H1 (cell line): ENCODE results near the gene TCF7L1. TPM values are rescaled to one million over a fixed set of nuclear protein-coding genes. Genes with fewer than 3 reads are reported as not detected.

Experiments used
- CTCF ChIA-PET: fragments of 300-600 bp; sonication (Branson Sonifier 250); formaldehyde crosslinking; loops from one replicate; lab custom pipeline; 2021; ENCODE audit not compliant: partially characterized antibody; lab: Charles Lee
- POLR2A ChIA-PET: fragments of 300-600 bp; sonication (Branson Sonifier 250); formaldehyde crosslinking; loops from one replicate; lab custom pipeline; 2021; ENCODE audit warnings: inconsistent platforms; ENCODE audit not compliant: partially characterized antibody; lab: Charles Lee
- DNase-seq, 2 experiments: peaks; one replicate each; pipeline versions ENCODE4 v3.0.0 to v3.0.0-alpha.2; 2010 to 2022; ENCODE audit warnings: low spot score in 2 of 2, low read depth in 1 of 2, mixed read lengths in 1 of 2
- FAIRE-seq: peaks from 2 replicates; lab custom pipeline; 2011; peaks lifted over from hg19 to GRCh38; lab: Jason Lieb, UNC
- H2AFZ ChIP-seq: 2 replicates; pipeline ENCODE4 v1.8.1; 2012; ENCODE audit warnings: low read length, inconsistent platforms
- H2AK5ac ChIP-seq: 2 replicates; pipeline ENCODE4 v1.6.1; 2013; ENCODE audit warnings: low read depth, low read length
- H2BK120ac ChIP-seq: replicated peaks from 2 replicates; pipeline ENCODE3; 2013; ENCODE audit warnings: low read depth, low read length, inconsistent platforms
- H2BK12ac ChIP-seq: 2 replicates; pipeline ENCODE4 v1.6.1; 2013; ENCODE audit warnings: low read depth, low read length
- H2BK15ac ChIP-seq: 2 replicates; pipeline ENCODE4 v1.6.1; 2013; ENCODE audit warnings: low read length
- H2BK20ac ChIP-seq: 2 replicates; pipeline ENCODE4 v1.6.1; 2013; ENCODE audit warnings: low read length
- H2BK5ac ChIP-seq: 2 replicates; pipeline ENCODE4 v1.6.1; 2013; ENCODE audit warnings: low read depth, low read length
- H3K14ac ChIP-seq: 2 replicates; pipeline ENCODE4 v1.6.1; 2013; ENCODE audit warnings: inconsistent platforms; ENCODE audit not compliant: insufficient read length
- H3K18ac ChIP-seq: 2 replicates; pipeline ENCODE4 v1.6.1; 2013; ENCODE audit warnings: low read length; ENCODE audit errors: extremely low read depth
- H3K23ac ChIP-seq: 2 replicates; pipeline ENCODE4 v1.6.1; 2013; ENCODE audit warnings: inconsistent platforms; ENCODE audit not compliant: insufficient read length
- H3K23me2 ChIP-seq: 2 replicates; pipeline ENCODE4 v1.6.1; 2013; ENCODE audit warnings: low read depth, low read length
- H3K27ac ChIP-seq: 2 replicates; pipeline ENCODE4 v1.6.1; 2011; ENCODE audit warnings: low read depth, low read length, inconsistent platforms
- H3K27me3 ChIP-seq, 4 experiments: replicated peaks in 1 of 4; 1 replicate in 1 of 4; 2 replicates in 3 of 4; pipeline versions ENCODE4 v1.6.1 to v1.8.1; 2011 to 2013; ENCODE audit warnings: low read length in 3 of 4, mild to moderate bottlenecking in 3 of 4, inconsistent platforms in 2 of 4, mixed read lengths in 2 of 4, moderate library complexity in 1 of 4; ENCODE audit not compliant: control insufficient read depth in 3 of 4, insufficient read depth in 3 of 4; ENCODE audit errors: extremely low read depth in 1 of 4
- H3K36me3 ChIP-seq, 4 experiments: 2 replicates each; pipeline versions ENCODE4 v1.6.1 to v1.8.1; 2011 to 2013; ENCODE audit warnings: mild to moderate bottlenecking in 4 of 4, low read length in 3 of 4, moderate library complexity in 2 of 4, control low read depth in 1 of 4, inconsistent platforms in 1 of 4; ENCODE audit not compliant: insufficient read depth in 4 of 4, control insufficient read depth in 2 of 4
- H3K4ac ChIP-seq: replicated peaks from 2 replicates; pipeline ENCODE3; 2013; ENCODE audit warnings: low read length, low read depth, mixed read lengths, inconsistent platforms; ENCODE audit not compliant: insufficient read length
- H3K4me1 ChIP-seq, 4 experiments: replicated peaks in 1 of 4; 1 replicate in 1 of 4; 2 replicates in 3 of 4; pipeline versions ENCODE4 v1.6.1 to v1.8.1; 2011 to 2013; ENCODE audit warnings: low read length in 3 of 4, inconsistent platforms in 2 of 4, mixed read lengths in 1 of 4; ENCODE audit not compliant: insufficient read depth in 4 of 4, control insufficient read depth in 3 of 4
- H3K4me2 ChIP-seq, 2 experiments: 2 replicates each; pipeline versions ENCODE4 v1.6.1 to v1.8.1; 2011 to 2013; ENCODE audit warnings: low read depth in 2 of 2, low read length in 2 of 2, control low read depth in 1 of 2, inconsistent platforms in 1 of 2, mild to moderate bottlenecking in 1 of 2; ENCODE audit not compliant: insufficient read depth in 1 of 2
- H3K4me3 ChIP-seq, 4 experiments: fragments of 200-600, 300-600 bp in 1 of 4; sonication (generic), shearing (Covaris generic), sonication (Bioruptor Twin) in 1 of 4; 2 replicates each; pipeline versions ENCODE4 v1.5.1 to v1.8.1; 2011 to 2016; ENCODE audit warnings: low read length in 4 of 4, low read depth in 3 of 4, control low read depth in 2 of 4, inconsistent platforms in 2 of 4, mild to moderate bottlenecking in 2 of 4, mixed read lengths in 1 of 4, moderate library complexity in 1 of 4; ENCODE audit not compliant: insufficient read depth in 2 of 4; ENCODE audit errors: extremely low read depth in 1 of 4
- H3K56ac ChIP-seq: replicated peaks from 2 replicates; pipeline ENCODE3; 2013; ENCODE audit warnings: low read depth, mild to moderate bottlenecking, mixed read lengths, low read length, inconsistent platforms; ENCODE audit not compliant: insufficient read length
- H3K79me1 ChIP-seq: 2 replicates; pipeline ENCODE4 v1.6.1; 2013; ENCODE audit warnings: low read depth, low read length, control low read depth
- H3K79me2 ChIP-seq, 2 experiments: 2 replicates each; pipeline versions ENCODE4 v1.6.1 to v1.8.1; 2012 to 2013; ENCODE audit warnings: low read length in 2 of 2, mild to moderate bottlenecking in 2 of 2, inconsistent platforms in 1 of 2; ENCODE audit not compliant: insufficient read depth in 2 of 2, control insufficient read depth in 1 of 2
- H3K9ac ChIP-seq, 4 experiments: replicated peaks in 1 of 4; 1 replicate in 1 of 4; 2 replicates in 3 of 4; pipeline versions ENCODE4 v1.6.1 to v1.8.1; 2011 to 2013; ENCODE audit warnings: low read depth in 3 of 4, low read length in 3 of 4, control low read depth in 2 of 4, mild to moderate bottlenecking in 2 of 4, moderate library complexity in 2 of 4, inconsistent platforms in 1 of 4; ENCODE audit errors: extremely low read depth in 1 of 4
- H3K9me3 ChIP-seq, 2 experiments: 2 replicates each; pipeline versions ENCODE4 v1.6.1 to v1.8.1; 2012 to 2013; ENCODE audit warnings: mild to moderate bottlenecking in 2 of 2, moderate library complexity in 2 of 2, control low read depth in 1 of 2, inconsistent platforms in 1 of 2, low read depth in 1 of 2, low read length in 1 of 2, mixed read lengths in 1 of 2; ENCODE audit not compliant: insufficient read depth in 2 of 2
- H4K20me1 ChIP-seq, 2 experiments: replicated peaks in 1 of 2; 2 replicates each; pipeline versions ENCODE3 to v1.8.1; 2011 to 2013; ENCODE audit warnings: inconsistent platforms in 2 of 2, low read length in 2 of 2, mild to moderate bottlenecking in 1 of 2; ENCODE audit not compliant: insufficient read depth in 2 of 2, control insufficient read depth in 1 of 2
- H4K5ac ChIP-seq: 2 replicates; pipeline ENCODE4 v1.6.1; 2013; ENCODE audit warnings: low read length, low read depth, mixed read lengths, inconsistent platforms; ENCODE audit not compliant: insufficient read length
- H4K8ac ChIP-seq: 2 replicates; pipeline ENCODE4 v1.8.0; 2013; ENCODE audit warnings: mild to moderate bottlenecking, moderate library complexity, low read length, inconsistent platforms; ENCODE audit not compliant: insufficient read depth; ENCODE audit errors: extremely low read depth
- H4K91ac ChIP-seq: replicated peaks from 2 replicates; pipeline ENCODE3; 2013; ENCODE audit warnings: low read length, mixed read lengths, inconsistent platforms; ENCODE audit not compliant: insufficient read length
- CBX5 ChIP-seq: fragments of 300-800, 300-1000 bp; sonication (generic); IDR thresholded peaks from 2 replicates; pipeline ENCODE4 v1.7.1; 2016; ENCODE audit warnings: antibody characterized with exemption, low read length, low read depth
- CBX8 ChIP-seq: fragments of 300-800, 300-1000 bp; sonication (generic); IDR thresholded peaks from 2 replicates; pipeline ENCODE4 v1.7.1; 2016; ENCODE audit warnings: low read depth, low read length, borderline replicate concordance
- CTBP2 ChIP-seq: IDR thresholded peaks from 2 replicates; pipeline ENCODE4 v1.7.0; 2011; ENCODE audit warnings: borderline replicate concordance, mild to moderate bottlenecking, moderate library complexity, mixed read lengths, low read length; ENCODE audit not compliant: insufficient read depth, insufficient read length
- EGR1 ChIP-seq: IDR thresholded peaks from 2 replicates; pipeline ENCODE4 v1.6.1; 2011; ENCODE audit warnings: low read depth, low read length, borderline replicate concordance
- JUND ChIP-seq: IDR thresholded peaks from 2 replicates; pipeline ENCODE4 v1.6.1; 2011; ENCODE audit warnings: mild to moderate bottlenecking, improper control_type of control experiment, low read length
- KDM1A ChIP-seq: fragments of 200-600, 300-600 bp; sonication (generic); IDR thresholded peaks from 2 replicates; pipeline ENCODE4 v1.7.1; 2016; ENCODE audit warnings: mild to moderate bottlenecking, low read length, borderline replicate concordance
- NRF1 ChIP-seq: IDR thresholded peaks from 2 replicates; pipeline ENCODE4 v1.6.1; 2011; ENCODE audit warnings: mild to moderate bottlenecking, low read depth, low read length, improper control_type of control experiment
- POLR2AphosphoS5 ChIP-seq: IDR thresholded peaks from 2 replicates; pipeline ENCODE4 v1.6.1; 2011; ENCODE audit warnings: low read depth, low read length
- POU5F1 ChIP-seq: IDR thresholded peaks from 2 replicates; pipeline ENCODE4 v1.6.1; 2011; ENCODE audit warnings: low read depth, mild to moderate bottlenecking, low read length, moderate library complexity
- SAP30 ChIP-seq: fragments of 300-600 bp; sonication (generic); IDR thresholded peaks from 2 replicates; pipeline ENCODE4 v1.7.1; 2012; ENCODE audit warnings: low read length, moderate library complexity, mild to moderate bottlenecking, inconsistent platforms; ENCODE audit not compliant: insufficient read depth, insufficient replicate concordance
- SP2 ChIP-seq: IDR thresholded peaks from 2 replicates; pipeline ENCODE4 v1.6.1; 2012; ENCODE audit warnings: mild to moderate bottlenecking, low read length, inconsistent platforms
- TBP ChIP-seq: IDR thresholded peaks from 2 replicates; pipeline ENCODE4 v1.6.1; 2011; ENCODE audit warnings: low read depth, low read length, improper control_type of control experiment
- WGBS, 2 experiments: shearing (Covaris generic) in 1 of 2; methylation state at CpG; one replicate each; pipeline versions ENCODE4 v1.1.6 to v1.1.7; 2013 to 2015; ENCODE audit warnings: low lambda C conversion rate in 2 of 2, mixed read lengths in 2 of 2, inconsistent platforms in 1 of 2, low coverage in 1 of 2, missing lambda C conversion rate in 1 of 2; ENCODE audit not compliant: insufficient replicate concordance in 2 of 2, insufficient coverage in 1 of 2, insufficient read length in 1 of 2; ENCODE audit errors: extremely low coverage in 1 of 2, missing lambda C conversion rate in 1 of 2; 5-methylcytosine and 5-hydroxymethylcytosine counted together
- polyA plus RNA-seq, 7 experiments: library from polyadenylated mRNA; depleted of rRNA in 3 of 7; stranded (reverse) in 5 of 7; unstranded in 2 of 7; fragments of >200 nt in 5 of 7; fragments of 200-250 nt in 2 of 7; gene quantifications; 1 replicate in 5 of 7; 2 replicates in 1 of 7; 4 replicates in 1 of 7; pipeline versions ENCODE4 v1.2.1 to v1.2.3, GENCODE V29; 2011 to 2013; ENCODE audit warnings: missing spikeins in 2 of 7, mixed read lengths in 2 of 7
- total RNA-seq: library from RNA; stranded (reverse); fragmentation: NEBNext Ultra II Directional; extraction: Animal tissue kit (Norgen Biotek cat#: 25700); gene quantifications from 2 replicates; pipeline ENCODE4 v1.2.1, GENCODE V29; 2021
- TF ChIP-seq, protein P1 (sequence below): IDR thresholded peaks from 2 replicates; pipeline ENCODE4 v1.6.1; 2012; ENCODE audit warnings: inconsistent platforms

Gene TCF7L1
- total and polyA plus RNA-seq, 2 of the 8 experiments (the other 6 are each of a cell fraction or from before 2014, with no cell fraction given): 27.5 to 108 TPM

DNA sequence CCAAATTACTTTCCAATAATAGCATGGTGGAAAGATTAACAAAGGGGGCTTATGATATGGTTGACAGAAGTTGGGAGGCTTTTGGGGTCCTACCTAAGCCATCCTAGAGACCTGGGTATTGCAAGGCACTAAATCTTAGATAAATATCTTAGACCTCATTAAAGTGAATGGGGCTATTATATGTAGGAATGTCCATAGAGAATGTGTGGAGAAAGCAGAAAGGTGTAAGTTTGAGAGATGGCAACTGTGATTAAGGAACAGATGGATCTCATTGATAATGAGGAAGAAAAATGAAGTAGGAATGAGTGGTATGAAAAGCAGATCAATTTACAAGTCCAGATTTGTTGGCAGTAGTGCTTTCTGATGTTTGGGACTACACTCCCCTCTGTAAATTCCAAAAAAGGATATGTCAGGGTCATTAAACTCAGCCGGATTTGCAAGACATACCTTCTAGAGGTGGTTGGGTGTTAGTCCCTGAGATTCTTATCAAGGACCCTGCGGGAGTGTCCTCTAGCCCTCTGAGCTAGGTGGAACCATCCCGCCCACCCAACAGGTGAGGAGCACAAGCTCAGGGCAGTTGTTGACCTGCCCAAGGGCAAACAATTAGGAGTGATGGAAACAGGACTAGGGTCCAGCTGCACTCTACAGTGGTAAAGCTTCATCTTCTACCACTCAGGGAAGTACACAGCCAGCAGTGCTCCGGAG, 12.1 kb downstream of the TCF7L1 start:
- no peak overlapping the region for H2BK20ac ChIP-seq
- H3K27me3 ChIP-seq: no peaks in the 10 kb centered on the region
- no peak overlapping the region for H3K27ac ChIP-seq
- H3K79me2 ChIP-seq: peaks cover 38 to 96% of the 10 kb centered on the region in 2 experiments
- ChIA-PET POLR2A (interaction anchor here (1.3 to 5.8 kb wide), 6 partner anchors 9 to 153 kb away, joined by 5 to 40 read pairs (median 12); partner anchors contain the start of gene TCF7L1), CTCF (interaction anchor here (0.7 to 8.7 kb wide), 5 partner anchors 9 to 140 kb away, joined by 3 to 57 read pairs (median 4); no protein-coding TSS in a partner anchor)
- H2AFZ ChIP-seq: no peak overlapping the region
- H2BK5ac ChIP-seq: no peak overlapping the region
- peaks cover 23% of the 10 kb centered on the region for H3K79me1 ChIP-seq
- FAIRE-seq: no peak
- H3K4me2 ChIP-seq: no peak overlapping the region
- no peak overlapping the region for H4K91ac ChIP-seq
- H2BK15ac ChIP-seq: no peak overlapping the region
- peaks cover 27 to 28% of the 10 kb centered on the region in 2 experiments for H4K20me1 ChIP-seq
- H3K4me3 ChIP-seq: no peak overlapping the region
- 86% methylated on average over 4 of the region's 4 CpGs; no CpG with 5 or more reads in 1 of the 2 experiments for WGBS, 2 experiments
- H3K9ac ChIP-seq: no peak overlapping the region
- no peak overlapping the region for H3K4ac ChIP-seq
- no peak overlapping the region for H3K14ac ChIP-seq
- H2BK12ac ChIP-seq: no peak overlapping the region
- H4K8ac ChIP-seq: no peak overlapping the region
- no peak overlapping the region for H4K5ac ChIP-seq
- no peak for DNase-seq
- no peak overlapping the region for H3K18ac ChIP-seq
- H3K23me2 ChIP-seq: no peaks in the 10 kb centered on the region
- H3K4me1 ChIP-seq: peaks cover 0 to 7% (median 4%) of the 10 kb centered on the region in 4 experiments; a peak in 3 of 7 replicates
- H2BK120ac ChIP-seq: no peak overlapping the region
- H3K56ac ChIP-seq: no peak overlapping the region
- H3K36me3 ChIP-seq: peaks cover 5 to 29% (median 9%) of the 10 kb centered on the region in 4 experiments; a peak in 4 of 8 replicates
- no peak overlapping the region for H3K23ac ChIP-seq
- H3K9me3 ChIP-seq: no peaks in the 10 kb centered on the region
- no peak overlapping the region for H2AK5ac ChIP-seq
- TF ChIP-seq TBP (no peak), POU5F1 (no peak), SAP30 (no peak), JUND (no peak), NRF1 (no peak), CTBP2 (no peak), POLR2AphosphoS5 (no peak), SP2 (no peak), CBX8 (no peak), EGR1 (no peak), CBX5 (no peak), KDM1A (no peak)
- TF ChIP-seq, protein P1, sequence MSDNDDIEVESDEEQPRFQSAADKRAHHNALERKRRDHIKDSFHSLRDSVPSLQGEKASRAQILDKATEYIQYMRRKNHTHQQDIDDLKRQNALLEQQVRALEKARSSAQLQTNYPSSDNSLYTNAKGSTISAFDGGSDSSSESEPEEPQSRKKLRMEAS: no peak
